Vagina (tissue), 2 donors: ENCODE results near the gene CNNM2.

ENCODE experiments used
- CTCF ChIP-seq, 3 experiments: fragments of 450-650 bp in 2 of 3; fragments of 200-600 bp in 1 of 3; sonication (generic) in 1 of 3; IDR thresholded peaks; one replicate each; pipeline ENCODE4 v1.5.1; 2017 to 2019; ENCODE audit warnings: antibody characterized with exemption in 3 of 3, mild to moderate bottlenecking in 2 of 3, moderate library complexity in 2 of 3
- POLR2A ChIP-seq, 2 donors: fragments of 450-650 bp; IDR thresholded peaks; one replicate each; pipeline ENCODE4 v1.6.1; 2017; ENCODE audit warnings: antibody characterized with exemption in 2 of 2, mild to moderate bottlenecking in 2 of 2, moderate library complexity in 2 of 2
- POLR2AphosphoS5 ChIP-seq, 2 donors: sonication (generic); formaldehyde crosslinking; IDR thresholded peaks; one replicate each; pipeline ENCODE4 v1.9.0; 2017; ENCODE audit warnings: antibody characterized with exemption in 2 of 2, mild to moderate bottlenecking in 2 of 2, low read depth in 1 of 2; ENCODE audit not compliant: insufficient read depth in 1 of 2

DNA sequence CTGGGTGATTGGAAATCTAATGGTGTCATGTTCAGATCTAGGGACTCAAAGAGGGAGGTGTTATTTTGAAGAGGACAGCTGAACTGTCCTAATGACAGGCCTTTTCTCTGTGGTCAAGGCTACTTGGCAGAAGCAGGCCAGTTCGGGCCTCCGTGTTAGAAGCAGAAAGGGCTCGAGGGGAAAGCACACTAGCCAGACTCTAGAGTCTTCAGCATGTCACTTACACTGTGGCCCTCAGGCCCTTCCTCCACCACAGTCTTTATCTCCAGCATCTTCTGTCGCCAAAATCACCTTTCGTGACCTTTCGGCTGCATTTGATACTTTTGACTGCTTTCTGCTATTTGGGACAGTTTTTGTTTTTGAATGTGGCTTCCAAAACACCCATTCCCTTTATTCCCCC is 123.3 kb downstream of the CNNM2 start:
- TF ChIP-seq CTCF (IDR thresholded peaks at IDR 0.05) (no peak), POLR2A (IDR thresholded peaks at IDR 0.05) (no peak), POLR2AphosphoS5 (IDR thresholded peaks at IDR 0.05; ENCODE audit: insufficient read depth in 1 of 2, low read depth in 1 of 2) (no peak)
